A204.1 (cell line): ENCODE results near the gene POGZ.

Experiments
- FAIRE-seq: peaks from 2 replicates; lab custom pipeline; 2012; peaks lifted over from hg19 to GRCh38; lab: Jason Lieb, UNC

POGZ gene, protein sequence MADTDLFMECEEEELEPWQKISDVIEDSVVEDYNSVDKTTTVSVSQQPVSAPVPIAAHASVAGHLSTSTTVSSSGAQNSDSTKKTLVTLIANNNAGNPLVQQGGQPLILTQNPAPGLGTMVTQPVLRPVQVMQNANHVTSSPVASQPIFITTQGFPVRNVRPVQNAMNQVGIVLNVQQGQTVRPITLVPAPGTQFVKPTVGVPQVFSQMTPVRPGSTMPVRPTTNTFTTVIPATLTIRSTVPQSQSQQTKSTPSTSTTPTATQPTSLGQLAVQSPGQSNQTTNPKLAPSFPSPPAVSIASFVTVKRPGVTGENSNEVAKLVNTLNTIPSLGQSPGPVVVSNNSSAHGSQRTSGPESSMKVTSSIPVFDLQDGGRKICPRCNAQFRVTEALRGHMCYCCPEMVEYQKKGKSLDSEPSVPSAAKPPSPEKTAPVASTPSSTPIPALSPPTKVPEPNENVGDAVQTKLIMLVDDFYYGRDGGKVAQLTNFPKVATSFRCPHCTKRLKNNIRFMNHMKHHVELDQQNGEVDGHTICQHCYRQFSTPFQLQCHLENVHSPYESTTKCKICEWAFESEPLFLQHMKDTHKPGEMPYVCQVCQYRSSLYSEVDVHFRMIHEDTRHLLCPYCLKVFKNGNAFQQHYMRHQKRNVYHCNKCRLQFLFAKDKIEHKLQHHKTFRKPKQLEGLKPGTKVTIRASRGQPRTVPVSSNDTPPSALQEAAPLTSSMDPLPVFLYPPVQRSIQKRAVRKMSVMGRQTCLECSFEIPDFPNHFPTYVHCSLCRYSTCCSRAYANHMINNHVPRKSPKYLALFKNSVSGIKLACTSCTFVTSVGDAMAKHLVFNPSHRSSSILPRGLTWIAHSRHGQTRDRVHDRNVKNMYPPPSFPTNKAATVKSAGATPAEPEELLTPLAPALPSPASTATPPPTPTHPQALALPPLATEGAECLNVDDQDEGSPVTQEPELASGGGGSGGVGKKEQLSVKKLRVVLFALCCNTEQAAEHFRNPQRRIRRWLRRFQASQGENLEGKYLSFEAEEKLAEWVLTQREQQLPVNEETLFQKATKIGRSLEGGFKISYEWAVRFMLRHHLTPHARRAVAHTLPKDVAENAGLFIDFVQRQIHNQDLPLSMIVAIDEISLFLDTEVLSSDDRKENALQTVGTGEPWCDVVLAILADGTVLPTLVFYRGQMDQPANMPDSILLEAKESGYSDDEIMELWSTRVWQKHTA (N-terminal part only)

DNA sequence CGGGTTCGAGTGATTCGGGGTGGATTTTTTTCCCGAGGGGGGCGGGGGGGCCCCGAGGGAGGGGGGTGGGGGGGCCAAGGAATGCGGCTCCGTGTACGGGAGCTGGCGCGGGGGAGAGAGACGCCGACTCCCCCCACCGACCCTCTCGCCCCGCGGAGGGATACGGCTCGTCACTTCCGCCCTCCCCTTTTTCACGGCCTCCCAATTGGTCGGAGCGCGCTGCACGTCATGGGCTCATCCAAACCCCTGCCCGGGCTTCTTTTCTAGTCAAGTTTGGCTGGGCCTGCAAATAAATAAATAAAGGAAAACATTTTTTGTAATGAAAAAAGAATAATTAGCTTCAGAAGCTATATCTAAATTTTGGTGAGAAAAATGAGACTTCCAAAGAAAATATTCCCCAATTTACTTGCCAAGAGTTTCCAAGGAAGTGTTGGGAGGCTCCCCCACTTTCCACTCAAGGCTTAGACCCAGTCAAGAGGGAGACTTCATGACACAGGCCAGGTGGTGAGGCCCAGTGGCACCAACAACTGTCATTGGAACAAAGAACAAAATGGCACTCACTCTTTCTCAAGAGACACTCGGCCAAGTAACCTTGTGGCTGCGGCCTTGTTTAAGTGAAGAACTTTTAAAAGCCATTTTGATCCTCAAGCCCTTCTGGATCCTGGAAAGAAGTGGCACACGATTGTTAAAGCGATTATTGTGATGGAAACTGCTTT lies at the start of gene POGZ:
Gene POGZ (minus strand): TSS at position 164 of the 716 bp plus-strand sequence. CDS start 17,290 bp downstream, outside the sequence.
- peak; percentile 57 for FAIRE-seq

DNA sequence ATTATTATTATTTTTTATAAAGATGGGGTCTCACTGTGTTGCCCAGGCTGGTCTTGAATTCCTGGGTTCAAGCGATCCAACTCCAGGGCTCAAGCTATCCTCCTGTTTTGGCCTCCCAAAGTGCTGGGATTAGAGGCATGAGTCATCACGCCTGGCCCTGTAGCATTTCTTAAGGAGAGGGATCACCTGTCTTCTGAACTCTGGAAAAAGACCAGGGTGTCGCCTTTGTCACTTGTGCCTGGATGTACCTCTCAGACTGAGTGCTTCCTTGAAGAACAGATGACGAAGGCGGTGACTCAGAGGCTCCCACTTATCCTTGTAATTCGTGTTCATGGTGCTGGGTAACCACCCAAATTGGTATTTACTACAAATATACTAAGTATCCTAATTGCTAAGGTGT lies 49.5 kb upstream of the POGZ start:
- FAIRE-seq: no peak

DNA sequence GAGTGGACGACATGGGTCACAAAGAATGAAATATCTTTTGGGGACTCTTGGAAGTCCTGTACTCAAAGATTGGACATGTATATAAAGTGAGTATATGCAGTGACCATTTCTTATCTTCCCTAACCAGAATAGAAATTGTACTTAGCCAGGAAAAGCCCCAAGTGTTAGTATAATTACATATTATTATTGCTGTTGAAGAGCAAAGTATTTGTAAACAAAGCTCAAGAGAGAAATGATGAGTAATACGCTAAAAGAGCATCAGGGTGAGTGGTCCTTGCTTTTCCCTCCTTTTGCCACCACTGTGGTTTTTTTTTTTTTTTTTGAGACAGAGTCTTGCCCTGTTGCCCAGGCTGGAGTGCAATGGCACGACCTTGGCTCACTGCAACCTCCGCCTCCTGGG lies 45.5 kb upstream of the POGZ start:
- FAIRE-seq: no peak

DNA sequence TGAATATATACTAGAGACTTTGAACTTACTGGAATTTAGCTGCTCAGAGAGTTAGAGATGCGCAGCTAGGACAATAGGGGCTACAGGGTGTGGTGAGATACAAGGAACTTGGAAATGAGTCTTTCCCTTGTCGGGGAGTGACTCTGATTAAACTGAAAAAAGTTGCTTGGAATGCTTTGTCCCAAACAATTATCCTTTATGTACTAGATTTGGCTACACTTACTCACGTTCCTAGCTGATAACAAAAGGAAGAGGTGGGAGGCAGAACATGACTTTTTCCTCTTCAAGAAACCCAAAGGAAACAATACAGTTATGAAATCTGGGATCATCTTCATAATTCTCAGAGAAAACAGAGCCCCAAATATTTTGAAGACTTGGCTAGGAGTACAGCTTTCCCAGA lies 45.0 kb upstream of the POGZ start:
- no peak for FAIRE-seq

DNA sequence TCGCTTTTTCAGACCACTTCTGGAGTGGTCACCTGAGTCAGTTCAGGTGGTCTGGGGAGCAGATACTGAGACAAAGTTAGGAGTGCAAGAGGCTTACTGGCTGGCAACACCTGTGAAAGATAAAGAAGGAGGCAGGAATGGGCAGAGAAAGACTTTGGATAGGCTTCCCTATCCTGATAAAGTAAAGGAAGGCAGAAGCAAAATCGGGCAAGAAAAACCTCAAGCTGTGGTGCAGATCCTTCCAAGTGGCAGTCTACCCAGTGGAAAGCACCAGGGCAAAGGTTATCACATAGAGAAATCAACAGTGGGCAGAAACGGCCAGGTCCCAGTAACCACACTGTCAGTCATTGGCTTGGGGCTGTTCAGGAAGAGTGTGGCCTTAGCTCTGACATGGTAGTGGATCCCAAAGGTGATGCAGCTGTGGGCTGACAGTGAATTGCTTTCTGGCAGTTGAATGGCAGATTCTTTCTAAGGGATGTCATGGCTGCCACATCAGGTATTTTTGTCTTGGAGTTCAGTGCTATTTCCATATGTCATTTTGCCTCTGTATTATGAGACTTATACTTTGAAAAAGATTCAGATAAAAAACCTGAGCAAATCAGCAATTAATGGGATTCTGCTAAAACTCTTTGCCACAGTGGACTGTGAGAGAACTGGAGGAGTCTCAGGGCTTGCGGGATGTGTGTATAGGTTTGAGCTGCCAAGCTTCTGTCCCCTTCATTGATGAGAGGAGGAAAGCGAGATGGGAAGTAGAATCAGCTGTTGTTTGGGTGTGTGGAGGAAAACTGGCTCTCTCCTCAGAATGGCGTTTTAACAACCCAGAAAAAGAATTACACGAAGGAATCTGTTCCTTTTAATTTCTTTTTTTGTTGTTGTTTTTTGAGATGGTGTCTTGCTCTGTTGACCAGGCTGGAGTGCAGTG lies 43.8 kb upstream of the POGZ start:
- no peak for FAIRE-seq

DNA sequence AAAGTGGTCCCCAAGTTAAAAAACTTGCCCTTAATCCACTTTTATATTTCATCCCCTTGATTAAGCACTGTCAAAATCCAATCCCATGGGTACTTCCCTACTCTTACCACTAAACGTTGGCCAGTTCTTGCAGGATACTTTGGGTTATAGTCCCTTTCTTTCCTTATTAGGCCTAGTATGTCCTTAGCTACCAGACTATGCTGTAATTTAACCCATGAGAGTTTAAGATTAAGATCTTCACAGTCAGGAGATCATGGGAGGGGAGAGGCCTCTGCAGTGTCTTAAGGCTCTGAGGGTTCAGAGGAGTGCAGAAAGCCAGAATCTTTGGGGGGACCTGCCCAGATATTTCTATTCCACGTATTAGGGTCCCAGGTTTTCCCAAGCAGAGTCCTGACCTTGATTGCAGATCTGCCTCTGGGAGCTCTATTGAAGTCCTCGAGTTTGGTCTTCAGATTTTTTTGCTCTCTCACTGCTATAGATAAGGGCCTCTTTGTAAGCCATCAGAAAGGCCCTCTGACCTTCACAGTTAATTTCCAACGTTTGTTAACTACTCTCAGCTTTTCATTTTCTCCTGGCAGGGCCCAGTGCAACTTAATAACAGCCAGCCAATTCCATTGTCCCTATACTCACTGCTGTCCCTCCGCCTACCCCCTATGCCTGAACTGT lies 42.9 kb upstream of the POGZ start:
- no peak for FAIRE-seq

DNA sequence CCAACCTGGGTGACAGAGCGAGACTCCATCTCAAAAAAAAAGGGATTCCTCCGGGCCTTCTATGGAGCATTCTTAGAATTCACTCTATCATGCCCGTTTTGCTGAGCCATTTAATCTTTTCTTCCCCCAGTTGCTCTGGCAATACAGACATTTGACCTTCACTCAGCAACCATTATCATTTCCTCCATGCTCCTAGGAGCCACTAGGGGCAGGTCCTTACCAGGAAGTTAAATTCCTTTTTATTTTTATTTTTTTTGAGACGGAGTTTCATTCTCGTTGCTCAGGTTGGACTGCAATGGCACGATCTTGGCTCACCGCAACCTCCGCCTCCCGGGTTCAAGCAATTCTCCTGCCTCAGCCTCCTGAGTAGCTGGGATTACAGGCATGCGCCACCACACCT lies 42.2 kb upstream of the POGZ start:
- no peak for FAIRE-seq

DNA sequence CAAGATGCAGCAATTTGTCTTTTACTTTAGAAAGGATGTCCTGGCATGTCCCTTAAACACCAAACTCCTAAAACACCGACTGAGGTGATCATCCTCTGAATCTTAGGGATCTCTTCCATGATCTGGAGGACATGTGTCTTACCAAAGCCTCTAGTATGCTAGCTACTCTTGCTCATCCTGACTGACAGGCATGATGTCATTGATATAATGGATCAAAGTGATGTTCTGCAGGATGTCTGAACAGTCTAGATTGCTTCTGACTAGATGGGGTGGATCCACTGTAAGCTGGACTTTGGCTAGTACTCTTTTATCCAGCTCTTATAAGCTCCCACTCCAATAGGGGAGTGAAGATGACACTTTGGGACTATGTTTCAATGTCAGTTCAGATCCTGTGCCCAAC lies 40.6 kb upstream of the POGZ start:
- FAIRE-seq: no peak

DNA sequence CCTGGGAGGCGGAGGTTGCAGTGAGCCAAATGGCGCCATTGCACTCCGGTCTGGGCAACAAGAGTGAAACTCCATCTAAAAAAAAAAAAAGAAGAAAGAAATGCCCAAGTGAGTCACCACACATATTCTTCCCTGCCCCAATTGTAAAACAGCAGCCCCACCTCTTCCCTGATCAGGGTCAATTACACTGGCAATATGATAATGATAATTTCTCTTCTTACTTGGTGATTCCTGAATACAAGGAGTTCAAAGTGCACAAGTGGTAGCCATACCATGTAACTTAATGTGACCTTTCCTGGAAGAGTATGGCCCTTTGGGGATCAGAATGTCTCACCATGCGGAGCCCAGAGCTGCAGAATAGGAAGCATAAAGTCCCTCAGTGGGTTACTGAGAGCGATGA lies 40.1 kb upstream of the POGZ start:
- no peak for FAIRE-seq

DNA sequence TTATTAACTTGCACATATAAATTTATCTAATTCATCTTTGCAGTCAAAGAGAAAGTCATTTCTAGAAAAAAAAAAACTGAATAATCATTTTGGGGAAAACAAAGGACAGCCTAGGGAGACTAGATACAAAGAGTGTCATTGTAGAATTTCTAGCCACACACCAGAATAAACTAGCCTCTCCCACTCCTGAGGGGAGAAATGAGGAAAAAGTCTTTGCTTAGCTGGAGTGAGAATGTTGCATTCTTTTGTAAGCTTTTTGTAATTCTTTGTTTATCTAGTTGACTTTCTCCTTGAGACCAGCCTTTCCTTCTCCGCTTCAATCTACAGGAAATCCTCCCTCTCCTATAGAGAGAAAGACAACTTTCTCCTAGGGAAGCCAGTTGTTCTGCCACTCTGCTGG lies 36.0 kb upstream of the POGZ start:
- FAIRE-seq: no peak

DNA sequence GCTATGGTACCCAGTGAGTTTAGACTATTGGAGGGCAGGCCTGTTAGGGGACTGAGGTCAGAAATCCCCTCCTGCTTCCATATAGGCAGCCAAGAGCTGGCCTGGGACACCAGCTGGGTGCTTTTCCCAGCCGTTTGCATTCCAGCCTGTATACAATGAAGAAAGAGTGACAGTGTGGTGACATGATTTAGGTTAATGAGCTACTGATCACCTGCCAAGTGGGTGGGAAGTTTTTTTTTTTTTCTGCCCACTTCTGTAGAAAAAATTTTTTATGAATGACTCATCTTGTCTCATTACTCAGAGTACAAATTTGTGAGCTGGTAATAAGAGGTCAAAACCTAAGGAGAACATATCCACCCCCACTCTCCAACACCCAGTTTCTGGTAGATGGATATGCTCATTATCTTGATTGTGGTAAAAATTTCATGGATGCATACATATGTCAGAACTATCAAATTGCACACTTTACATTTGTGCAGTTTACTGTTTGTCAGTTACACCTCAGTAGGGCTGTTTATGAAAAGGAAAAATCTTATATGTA lies 35.5 kb upstream of the POGZ start:
- no peak for FAIRE-seq

DNA sequence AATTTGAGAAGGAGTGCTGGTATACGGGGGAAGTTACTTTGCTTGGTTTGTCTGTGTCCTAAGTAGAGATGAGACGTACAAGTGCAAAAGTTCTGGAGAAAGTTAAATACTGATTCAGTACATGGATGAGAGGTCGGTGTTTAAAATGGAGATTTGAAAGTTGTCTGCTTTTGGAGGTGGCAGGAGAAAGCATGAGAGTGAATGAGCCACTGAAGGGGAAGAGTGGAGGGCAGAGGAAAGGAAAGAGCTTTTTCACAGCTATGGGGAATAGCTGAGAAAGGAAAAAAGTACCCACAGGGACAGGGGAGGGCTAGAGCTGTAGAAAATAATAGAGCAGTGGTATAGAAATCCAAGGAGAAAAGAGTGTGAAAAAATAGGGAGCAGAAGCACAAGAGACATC lies 33.7 kb upstream of the POGZ start:
- no peak for FAIRE-seq

DNA sequence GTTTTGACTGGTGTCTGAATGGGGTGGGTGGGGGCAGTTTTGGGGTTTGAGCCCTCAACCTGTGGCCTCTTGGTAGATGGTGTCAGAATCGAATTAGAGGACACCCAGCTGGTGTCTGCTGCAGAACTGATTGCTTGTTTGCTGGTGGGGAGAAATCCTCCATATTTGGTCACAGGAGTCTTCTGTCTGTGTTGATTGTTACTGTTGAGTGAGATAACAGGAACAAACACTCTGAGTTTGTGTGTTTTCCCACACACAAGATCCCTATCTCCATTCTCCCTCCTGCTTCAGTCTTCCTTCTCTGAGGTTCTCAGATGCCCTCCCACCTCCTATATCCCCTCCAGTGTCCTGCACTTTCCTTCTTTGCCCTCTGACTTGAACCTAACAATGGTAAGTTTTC lies 32.8 kb upstream of the POGZ start:
- no peak for FAIRE-seq

DNA sequence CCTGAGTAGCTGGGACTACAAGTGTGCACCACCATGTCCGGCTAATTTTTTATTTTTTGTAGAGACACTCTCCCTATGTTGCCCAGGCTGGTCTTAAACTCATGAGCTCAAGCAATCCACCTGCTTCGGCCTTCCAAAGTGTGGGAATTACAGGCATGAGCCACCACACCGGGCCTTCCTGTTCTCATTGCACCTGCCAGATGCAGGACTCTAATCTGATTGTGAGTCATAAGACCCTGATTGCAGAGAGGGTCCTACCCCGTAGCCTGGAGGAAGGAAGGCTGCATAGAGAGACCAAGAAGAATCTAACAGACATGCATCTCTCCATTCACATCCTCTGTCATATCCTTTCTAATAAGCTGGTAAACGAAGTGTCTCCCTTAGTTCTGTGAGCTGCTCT lies 32.3 kb upstream of the POGZ start:
- no peak for FAIRE-seq

DNA sequence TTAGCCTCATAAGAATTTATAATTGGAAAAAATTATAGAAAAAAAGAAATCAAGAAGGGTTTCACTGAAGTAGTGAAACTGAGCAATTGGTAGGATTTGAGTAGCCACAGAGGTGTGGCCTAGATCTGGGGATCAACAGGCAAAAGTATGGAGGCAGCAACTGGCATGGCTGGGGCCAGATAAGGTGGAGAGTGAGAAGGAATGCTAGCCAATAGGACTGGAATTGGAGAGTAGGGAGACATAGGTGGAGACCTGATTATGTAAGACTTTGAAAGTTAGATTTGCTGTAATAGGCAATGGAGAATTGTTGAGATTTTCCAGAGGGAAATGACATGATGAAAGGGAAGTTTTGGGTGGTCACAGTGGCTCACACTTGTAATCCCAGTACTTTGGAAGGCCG lies 27.3 kb upstream of the POGZ start:
- FAIRE-seq: no peak

DNA sequence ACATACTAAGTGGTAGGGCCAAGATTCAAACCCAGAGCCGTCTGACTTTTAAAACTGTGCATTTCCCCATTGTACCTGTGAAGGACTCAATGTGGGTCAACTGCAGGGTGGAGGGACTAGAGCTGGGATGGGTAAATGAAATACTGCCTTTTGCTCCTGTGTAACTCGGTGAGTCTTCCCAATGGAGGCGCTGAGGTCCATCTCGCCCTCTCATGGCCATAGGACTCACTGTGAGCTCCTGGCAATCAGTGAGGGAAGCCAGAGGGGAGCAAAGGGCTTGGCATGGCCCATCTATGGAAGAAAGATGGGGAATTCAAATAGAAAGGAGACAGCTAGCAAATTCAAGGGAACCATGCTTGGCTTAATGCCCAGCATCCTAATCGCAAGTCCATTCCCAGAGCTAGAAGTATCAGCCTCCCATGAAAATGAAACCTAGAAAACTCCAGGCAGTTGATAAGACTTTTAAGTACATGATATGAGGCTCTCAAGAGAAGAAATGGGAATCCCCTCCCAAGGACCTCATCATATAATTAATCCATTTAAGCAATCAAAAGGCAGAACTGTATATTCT lies 26.5 kb upstream of the POGZ start:
- FAIRE-seq: no peak

DNA sequence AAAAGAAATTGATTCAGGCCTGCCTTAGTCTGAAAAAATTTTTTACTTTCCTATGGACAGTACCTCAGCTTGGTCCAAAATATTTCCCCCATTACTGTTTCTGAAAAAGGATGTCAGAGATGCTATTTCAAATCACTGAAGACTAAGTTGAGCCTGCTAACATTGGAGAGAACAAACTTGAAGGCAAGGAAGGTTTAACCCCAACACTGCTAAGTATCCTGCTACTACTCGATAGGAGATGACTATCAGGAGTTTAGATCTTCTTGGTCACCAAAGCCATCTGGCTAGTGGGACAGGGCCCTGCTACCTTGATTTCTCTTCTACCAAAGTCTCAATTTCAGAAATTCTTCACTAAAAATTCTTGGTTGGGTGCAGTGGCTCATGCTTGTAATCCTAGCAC lies 22.7 kb upstream of the POGZ start:
- no peak for FAIRE-seq

DNA sequence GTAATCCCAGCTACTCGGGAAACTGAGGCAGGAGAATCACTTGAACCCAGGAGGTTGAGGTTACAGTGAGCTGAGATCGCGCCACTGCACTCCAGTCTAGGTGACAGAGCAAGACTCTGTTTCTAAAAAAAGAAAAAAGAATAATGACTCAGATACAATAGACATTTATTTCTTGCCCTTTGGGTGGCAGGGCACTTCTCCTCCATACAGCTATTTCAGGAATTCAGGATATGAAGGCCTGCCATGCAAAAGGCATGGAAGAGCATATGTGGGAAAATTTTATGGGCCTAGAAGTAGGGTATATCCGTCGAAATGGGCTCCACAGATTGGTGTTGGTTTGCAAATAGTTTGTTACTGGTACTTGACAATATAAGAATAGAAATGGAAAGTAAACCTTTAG lies 20.2 kb upstream of the POGZ start:
- no peak for FAIRE-seq

DNA sequence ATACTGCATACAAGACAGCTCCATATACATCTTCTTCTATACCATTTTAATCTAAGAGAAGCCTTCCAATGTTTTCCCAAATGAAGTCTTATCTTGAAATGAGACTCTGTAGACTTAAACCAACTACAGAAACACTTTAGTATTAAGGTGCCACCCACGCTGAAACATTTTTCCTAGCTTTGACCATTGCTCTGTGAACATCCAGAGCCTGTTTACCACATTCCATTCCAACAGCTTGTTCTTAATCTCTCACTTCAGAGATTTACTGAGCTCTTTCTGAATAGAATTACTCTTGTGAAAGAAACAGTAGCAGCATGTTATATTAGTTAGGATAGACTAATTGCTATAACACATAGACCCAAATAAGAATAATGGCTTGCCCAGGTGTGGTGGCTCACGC lies 19.6 kb upstream of the POGZ start:
- no peak for FAIRE-seq
